ACHN (cell line): ENCODE results near the gene SLC46A2.
A peak's percentile ranks its signal among the peaks of the same experiment; 100 is the strongest.

Experiments used
- DNase-seq: peaks from one replicate; pipeline ENCODE4 v3.0.0-alpha.2; 2015
- in situ Hi-C: cut with HindIII; loops from 2 replicates; pipeline ENCODE4 v1.10.0; 2017; ENCODE audit warnings: low sequenced_read_pairs, low pct_ligation_motif_present, low pct_unique_long_range_greater_than_20kb

The SLC46A2 gene

GRCh38 chr9:112890106-112891081 lies at the start of gene SLC46A2:
Gene SLC46A2, minus strand, starts transcription at chr9:112890876. Its CDS starts 195 bp downstream, at chr9:112890681.
- in situ Hi-C loops: no loop called here
- no peak for DNase-seq

- in situ Hi-C loops: no loop called here
- DNase-seq: no peak
Observed at GRCh38 chr9:112939418-112939817, 48.7 kb upstream of the SLC46A2 start.

- in situ Hi-C loops: no loop called here
Observed at GRCh38 chr9:112933696-112934095, 43.0 kb upstream of the SLC46A2 start.

GRCh38 chr9:112925058-112925641 lies 34.5 kb upstream of the SLC46A2 start:
- DNase-seq: peak; percentile 44
- in situ Hi-C loops: no loop called here

More at GRCh38 chr9:112933696-112934095, 43.0 kb upstream of the SLC46A2 start:
- DNase-seq: no peak

- in situ Hi-C loops: no loop called here
- DNase-seq: peak; percentile 27
Observed at GRCh38 chr9:112921549-112921948, 30.9 kb upstream of the SLC46A2 start.

GRCh38 chr9:112917987-112918362 lies 27.3 kb upstream of the SLC46A2 start:
- in situ Hi-C loops: no loop called here
- DNase-seq: no peak

- in situ Hi-C loops: no loop called here
Observed at GRCh38 chr9:112917047-112917986, 26.6 kb upstream of the SLC46A2 start.

GRCh38 chr9:112914524-112914923 lies 23.8 kb upstream of the SLC46A2 start:
- in situ Hi-C loops: no loop called here
- DNase-seq: no peak

More at GRCh38 chr9:112917047-112917986, 26.6 kb upstream of the SLC46A2 start:
- DNase-seq: no peak

- in situ Hi-C loops: no loop called here
Observed at GRCh38 chr9:112913326-112913725, 22.6 kb upstream of the SLC46A2 start.

GRCh38 chr9:112912636-112913035 lies 22.0 kb upstream of the SLC46A2 start:
- in situ Hi-C loops: no loop called here
- DNase-seq: no peak

More at GRCh38 chr9:112913326-112913725, 22.6 kb upstream of the SLC46A2 start:
- no peak for DNase-seq

- in situ Hi-C loops: no loop called here
- no peak for DNase-seq
Observed at GRCh38 chr9:112911736-112912135, 21.1 kb upstream of the SLC46A2 start.

GRCh38 chr9:112905084-112905483 lies 14.4 kb upstream of the SLC46A2 start:
- in situ Hi-C loops: no loop called here

GRCh38 chr9:112900901-112901300 lies 10.2 kb upstream of the SLC46A2 start:
- in situ Hi-C loops: no loop called here
- DNase-seq: no peak

More at GRCh38 chr9:112905084-112905483, 14.4 kb upstream of the SLC46A2 start:
- DNase-seq: no peak

- DNase-seq: no peak
- in situ Hi-C loops: no loop called here
Observed at GRCh38 chr9:112900488-112900887, 9.8 kb upstream of the SLC46A2 start.

GRCh38 chr9:112898872-112899311 lies 8.2 kb upstream of the SLC46A2 start:
- DNase-seq: no peak
- in situ Hi-C loops: no loop called here

GRCh38 chr9:112896131-112896530 lies 5.5 kb upstream of the SLC46A2 start:
- in situ Hi-C loops: no loop called here
- no peak for DNase-seq

GRCh38 chr9:112894699-112895098 lies 4.0 kb upstream of the SLC46A2 start:
- in situ Hi-C loops: no loop called here

GRCh38 chr9:112894041-112894440 lies 3.4 kb upstream of the SLC46A2 start:
- in situ Hi-C loops: no loop called here

More at GRCh38 chr9:112894699-112895098, 4.0 kb upstream of the SLC46A2 start:
- no peak for DNase-seq

More at GRCh38 chr9:112894041-112894440, 3.4 kb upstream of the SLC46A2 start:
- no peak for DNase-seq
